Stomach smooth muscle (tissue), 2 donors: ENCODE results near the gene LSM2.

Source experiments
- H3K27ac ChIP-seq: one replicate; pipeline ENCODE4 v1.7.0; 2013; ENCODE audit warnings: mild to moderate bottlenecking, low read length, inconsistent platforms
- H3K27me3 ChIP-seq, 2 donors: one replicate each; pipeline ENCODE4 v1.7.0; 2013; ENCODE audit warnings: low read length in 2 of 2; ENCODE audit not compliant: insufficient read depth in 2 of 2, control insufficient read depth in 1 of 2
- H3K36me3 ChIP-seq, 2 donors: one replicate each; pipeline ENCODE4 v1.7.0; 2013; ENCODE audit warnings: low read length in 2 of 2; ENCODE audit not compliant: control insufficient read depth in 2 of 2, insufficient read depth in 2 of 2
- H3K4me1 ChIP-seq: one replicate; pipeline ENCODE4 v1.7.0; 2013; ENCODE audit warnings: low read length; ENCODE audit not compliant: control insufficient read depth, insufficient read depth
- H3K4me3 ChIP-seq, 2 donors: one replicate each; pipeline ENCODE4 v1.7.0; 2013; ENCODE audit warnings: low read length in 2 of 2
- H3K9ac ChIP-seq, 2 donors: one replicate each; pipeline ENCODE4 v1.7.0; 2013; ENCODE audit warnings: low read length in 2 of 2, mild to moderate bottlenecking in 1 of 2
- H3K9me3 ChIP-seq, 2 donors: one replicate each; pipeline ENCODE4 v1.7.0; 2013; ENCODE audit warnings: low read length in 2 of 2; ENCODE audit not compliant: control insufficient read depth in 2 of 2
- donor health status: healthy.
- donor health status: Pancreatic carcinoma.

LSM2 gene

DNA sequence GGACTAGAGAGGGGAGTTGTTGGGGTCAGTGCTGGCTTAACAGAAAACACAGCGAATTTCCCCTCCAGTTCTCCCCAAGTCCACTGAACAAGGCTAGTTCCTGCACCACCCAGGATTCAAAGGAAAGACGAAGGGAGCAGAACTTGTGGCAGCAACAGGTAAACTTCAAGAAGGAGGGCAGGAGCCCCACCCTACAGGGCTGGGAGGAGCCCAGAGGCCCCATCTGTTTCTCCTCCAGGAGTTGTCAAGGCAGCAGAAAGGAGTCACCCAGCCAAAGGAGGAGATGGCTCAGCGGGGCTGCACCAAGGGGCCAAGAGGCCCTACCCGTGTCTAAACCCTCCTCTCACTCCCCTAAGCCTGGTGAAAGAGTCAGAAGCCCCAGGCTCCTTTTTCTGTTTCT lies 42.6 kb downstream of the LSM2 start:
- H3K4me3 ChIP-seq, result no peak overlapping the region
- no peaks in the 10 kb centered on the region for H3K9me3 ChIP-seq

DNA sequence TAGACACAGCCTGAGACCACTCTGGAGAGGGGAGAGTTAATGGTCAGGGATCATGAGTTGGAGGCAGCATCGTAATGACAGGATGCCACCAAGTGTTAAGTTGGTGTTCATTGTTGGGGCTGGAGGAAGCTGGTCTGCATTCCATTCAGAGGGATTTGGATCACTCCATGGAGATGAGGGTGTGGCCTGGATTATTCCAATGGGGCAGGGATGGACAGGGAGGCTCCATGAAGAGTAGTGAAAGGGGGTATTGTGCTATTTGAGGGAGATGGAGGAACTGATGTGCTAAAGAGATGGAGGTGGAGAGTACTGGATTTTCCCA lies 43.2 kb downstream of the LSM2 start:
- Histone ChIP-seq H3K36me3 (peaks cover 0 to 2% of the 10 kb centered on the region in 2 donors), H3K4me1 (peaks cover 6% of the 10 kb centered on the region), H3K27me3 (peaks cover 3 to 9% of the 10 kb centered on the region in 2 donors), H3K9me3 (no peaks in the 10 kb centered on the region), H3K27ac (no peak overlapping the region), H3K9ac (no peak overlapping the region), H3K4me3 (no peak overlapping the region)

More for the DNA sequence above, 42.6 kb downstream of the LSM2 start:
- H3K27ac ChIP-seq, result no peak overlapping the region
- no peak overlapping the region for H3K9ac ChIP-seq
- no peaks in the 10 kb centered on the region for H3K36me3 ChIP-seq
- peaks cover 6% of the 10 kb centered on the region for H3K4me1 ChIP-seq
- H3K27me3 ChIP-seq, result peaks cover 3 to 9% of the 10 kb centered on the region in 2 donors

DNA sequence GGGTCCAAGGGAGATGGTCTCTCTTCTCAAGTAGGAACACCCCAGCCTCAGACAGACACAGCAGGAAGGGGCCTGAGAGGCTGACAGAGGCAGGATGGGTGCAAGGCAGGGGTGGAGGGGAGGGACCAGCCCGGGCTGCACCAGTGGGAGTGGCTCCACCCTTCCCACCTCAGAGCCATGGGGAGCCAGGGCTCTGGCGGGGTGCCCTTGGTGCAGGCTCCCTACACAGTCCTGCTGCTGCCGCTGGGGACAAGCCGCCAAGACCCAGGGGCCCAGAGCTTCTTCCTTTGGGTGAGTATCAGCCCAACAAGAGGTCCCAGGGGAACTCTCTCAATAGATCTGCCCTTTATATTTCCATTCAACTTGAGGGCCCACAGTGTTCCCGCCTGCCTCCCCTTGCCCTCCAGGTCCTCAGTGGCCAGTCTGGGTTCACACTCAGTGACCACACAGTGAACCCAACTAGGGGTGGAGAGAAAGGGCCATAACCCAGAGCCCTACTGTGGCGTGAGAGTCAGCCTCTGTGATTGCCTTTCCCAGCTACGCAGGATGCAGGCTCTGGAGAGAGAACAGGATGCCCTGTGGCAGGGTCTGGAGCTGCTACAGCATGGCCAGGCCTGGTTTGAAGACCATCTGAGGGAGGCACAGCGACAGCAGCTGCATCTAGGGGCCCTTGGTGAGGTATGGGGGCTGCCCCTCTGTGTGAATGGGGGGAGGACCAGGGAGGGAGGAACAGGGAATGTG lies 43.7 kb downstream of the LSM2 start:
- Histone ChIP-seq H3K27ac (no peak overlapping the region), H3K27me3 (peaks cover 3 to 9% of the 10 kb centered on the region in 2 donors), H3K4me3 (no peak overlapping the region), H3K9me3 (no peaks in the 10 kb centered on the region), H3K36me3 (peaks cover 0 to 4% of the 10 kb centered on the region in 2 donors), H3K4me1 (peaks cover 6% of the 10 kb centered on the region), H3K9ac (no peak overlapping the region)

DNA sequence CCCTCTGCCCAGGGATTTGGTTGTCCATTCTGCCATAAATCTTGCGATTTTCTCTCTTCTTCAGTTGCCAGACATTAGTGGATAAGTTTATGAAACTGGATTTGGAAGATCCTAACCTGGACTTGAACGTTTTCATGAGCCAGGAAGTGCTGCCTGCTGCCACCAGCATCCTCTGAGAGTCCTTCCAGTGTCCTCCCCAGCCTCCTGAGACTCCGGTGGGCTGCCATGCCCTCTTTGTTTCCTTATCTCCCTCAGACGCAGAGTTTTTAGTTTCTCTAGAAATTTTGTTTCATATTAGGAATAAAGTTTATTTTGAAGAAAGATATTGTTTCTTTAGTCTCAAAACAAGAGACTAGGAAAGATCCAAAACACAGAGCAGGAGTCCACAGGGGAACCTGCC lies 44.4 kb downstream of the LSM2 start, which contains the start of gene SAPCD1:
Gene SAPCD1 (plus strand): TSS at position 301 of the 400 bp plus-strand sequence. CDS start 399 bp downstream, outside the sequence.
- no peaks in the 10 kb centered on the region for H3K9me3 ChIP-seq
- H3K4me1 ChIP-seq, result peaks cover 6% of the 10 kb centered on the region
- H3K27me3 ChIP-seq, result peaks cover 3 to 9% of the 10 kb centered on the region in 2 donors
- no peak within 1 kb of the TSS for H3K4me3 ChIP-seq
- no peak within 1 kb of the TSS for H3K27ac ChIP-seq
- peaks cover 0 to 4% of the 10 kb centered on the region in 2 donors for H3K36me3 ChIP-seq
- H3K9ac ChIP-seq, result no peak within 1 kb of the TSS

DNA sequence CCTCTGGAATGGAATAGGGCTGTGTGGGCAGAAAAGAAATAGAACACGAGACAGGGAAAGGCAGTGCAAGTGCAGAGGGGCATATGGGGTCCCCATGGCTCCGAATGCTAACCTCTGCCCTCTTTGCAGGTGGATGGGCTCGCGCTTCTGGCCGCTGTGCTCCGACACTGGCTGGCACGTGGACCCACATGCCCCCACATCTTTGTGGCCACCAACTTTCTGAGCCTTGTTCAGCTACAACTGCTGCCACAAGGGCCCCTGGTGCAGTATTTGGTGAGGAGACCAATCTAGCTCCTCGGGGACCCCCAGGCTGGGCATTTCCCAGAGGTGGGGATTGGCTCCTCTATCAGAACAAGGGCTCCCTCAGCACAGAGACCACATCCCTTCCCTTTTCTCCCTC lies 45.4 kb downstream of the LSM2 start:
- no peak overlapping the region for H3K4me3 ChIP-seq
- H3K4me1 ChIP-seq, result peaks cover 4% of the 10 kb centered on the region
- no peaks in the 10 kb centered on the region for H3K9me3 ChIP-seq
- H3K36me3 ChIP-seq, result peaks cover 0 to 4% of the 10 kb centered on the region in 2 donors
- H3K27ac ChIP-seq, result no peak overlapping the region
- no peak overlapping the region for H3K9ac ChIP-seq
- H3K27me3 ChIP-seq, result peaks cover 0 to 5% of the 10 kb centered on the region in 2 donors

DNA sequence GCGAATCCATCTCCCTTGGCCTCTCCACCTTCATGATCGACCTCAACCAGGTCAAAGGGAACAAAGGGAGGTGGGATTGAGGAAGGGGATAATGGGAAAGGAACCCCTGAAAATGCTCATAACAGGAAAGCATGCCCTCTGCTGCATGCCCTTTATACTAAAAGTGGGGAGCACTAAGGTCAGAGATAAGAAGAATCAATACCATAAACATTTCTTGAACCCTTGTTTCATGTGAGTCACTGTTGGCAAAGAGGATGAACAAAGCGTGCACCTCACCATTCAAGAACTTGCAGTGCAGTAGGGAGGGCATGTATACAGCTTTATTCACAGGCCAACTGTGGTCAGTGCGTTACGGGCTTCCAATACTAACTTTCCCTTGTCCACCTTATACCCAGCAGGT lies 46.0 kb downstream of the LSM2 start:
- no peak overlapping the region for H3K27ac ChIP-seq
- no peaks in the 10 kb centered on the region for H3K9me3 ChIP-seq
- H3K27me3 ChIP-seq, result peaks cover 0 to under 1% of the 10 kb centered on the region in 2 donors
- no peak overlapping the region for H3K9ac ChIP-seq
- H3K4me3 ChIP-seq, result no peak overlapping the region
- peaks cover 0 to 4% of the 10 kb centered on the region in 2 donors for H3K36me3 ChIP-seq
- no peaks in the 10 kb centered on the region for H3K4me1 ChIP-seq

DNA sequence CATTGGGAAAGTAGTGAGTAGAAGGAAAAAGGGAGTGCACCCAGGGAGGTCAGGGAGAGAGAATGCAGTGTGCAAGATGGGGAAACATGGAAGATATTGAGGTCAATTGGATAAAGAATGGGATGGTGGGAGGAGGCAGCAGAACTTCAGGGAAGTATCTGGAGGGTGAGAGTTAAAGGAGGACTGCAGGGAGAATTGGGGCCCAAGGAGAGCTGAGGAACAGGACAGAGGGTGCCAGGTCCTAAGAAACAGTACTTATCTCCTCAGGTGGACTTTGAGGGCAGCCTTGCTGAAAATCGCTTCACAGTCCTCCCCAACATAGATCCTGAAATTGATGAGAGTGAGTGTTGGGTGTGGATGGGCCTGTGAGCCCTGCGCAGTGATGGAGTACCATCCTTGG lies 48.5 kb downstream of the LSM2 start:
- Histone ChIP-seq H3K27me3 (no peaks in the 10 kb centered on the region), H3K27ac (no peak overlapping the region), H3K4me3 (no peak overlapping the region), H3K36me3 (peaks cover 0 to 4% of the 10 kb centered on the region in 2 donors), H3K4me1 (no peaks in the 10 kb centered on the region), H3K9ac (no peak overlapping the region), H3K9me3 (no peaks in the 10 kb centered on the region)

DNA sequence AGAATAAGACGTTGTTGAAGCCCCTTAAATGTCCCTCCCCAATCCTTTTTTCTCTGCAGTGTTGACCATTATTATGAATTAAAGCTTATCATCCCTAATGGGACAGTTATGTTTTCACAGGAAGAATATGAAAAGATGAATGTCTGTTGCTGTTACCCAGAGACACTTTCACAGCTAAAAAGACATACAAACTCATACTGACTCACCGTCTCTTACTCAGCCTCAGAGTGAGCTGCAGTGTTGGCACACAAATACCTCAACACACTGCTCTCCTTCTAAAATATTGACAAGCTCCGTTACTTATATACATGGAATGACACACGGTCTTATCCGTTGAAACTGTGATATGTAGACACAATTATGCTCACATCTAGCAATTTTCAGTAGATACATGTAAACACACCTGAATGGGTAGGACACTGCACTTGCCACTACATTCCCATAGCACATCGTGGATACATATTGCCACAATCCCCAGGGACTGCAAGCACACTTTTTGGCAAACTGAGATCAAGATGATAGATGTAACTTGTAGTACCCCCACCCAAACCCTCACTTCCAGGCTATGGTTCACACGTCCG lies 53.9 kb downstream of the LSM2 start:
- no peaks in the 10 kb centered on the region for H3K9me3 ChIP-seq
- no peaks in the 10 kb centered on the region for H3K36me3 ChIP-seq
- no peaks in the 10 kb centered on the region for H3K4me1 ChIP-seq
- no peak overlapping the region for H3K4me3 ChIP-seq
- no peak overlapping the region for H3K9ac ChIP-seq
- H3K27me3 ChIP-seq, result no peaks in the 10 kb centered on the region
- H3K27ac ChIP-seq, result no peak overlapping the region

DNA sequence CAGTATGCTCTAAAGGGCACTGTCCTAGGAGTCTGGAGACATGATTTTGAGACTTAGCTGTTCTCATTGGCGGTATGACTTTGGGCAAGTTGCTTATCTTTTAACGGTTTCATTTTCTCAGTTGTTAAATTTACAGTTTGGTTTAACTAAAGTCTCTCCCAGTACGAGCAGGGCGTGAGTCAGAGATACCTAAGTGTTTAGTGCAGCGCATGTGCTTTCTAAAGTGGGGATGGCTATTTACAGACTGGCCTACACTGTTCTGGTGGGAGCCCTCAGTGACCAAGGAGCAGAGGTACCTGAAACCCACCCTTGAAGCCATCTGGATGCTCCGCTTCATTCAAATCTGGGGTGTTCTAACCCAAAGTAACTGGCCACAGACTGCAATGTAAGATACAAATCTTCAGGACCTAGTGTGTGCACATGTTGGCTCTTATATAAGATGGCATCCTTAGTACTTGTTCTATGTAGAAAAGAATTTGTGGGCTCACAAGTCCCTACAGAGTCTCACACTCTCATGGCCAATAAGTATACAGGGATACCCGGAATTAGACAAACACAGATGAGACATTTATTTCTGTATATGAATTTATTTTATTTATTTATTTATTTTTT lies 56.2 kb downstream of the LSM2 start:
- Histone ChIP-seq H3K36me3 (peaks cover 0 to 3% of the 10 kb centered on the region in 2 donors), H3K9me3 (no peaks in the 10 kb centered on the region), H3K27ac (no peak overlapping the region), H3K9ac (no peak overlapping the region), H3K4me1 (peaks cover 4% of the 10 kb centered on the region), H3K4me3 (no peak overlapping the region), H3K27me3 (no peaks in the 10 kb centered on the region)

DNA sequence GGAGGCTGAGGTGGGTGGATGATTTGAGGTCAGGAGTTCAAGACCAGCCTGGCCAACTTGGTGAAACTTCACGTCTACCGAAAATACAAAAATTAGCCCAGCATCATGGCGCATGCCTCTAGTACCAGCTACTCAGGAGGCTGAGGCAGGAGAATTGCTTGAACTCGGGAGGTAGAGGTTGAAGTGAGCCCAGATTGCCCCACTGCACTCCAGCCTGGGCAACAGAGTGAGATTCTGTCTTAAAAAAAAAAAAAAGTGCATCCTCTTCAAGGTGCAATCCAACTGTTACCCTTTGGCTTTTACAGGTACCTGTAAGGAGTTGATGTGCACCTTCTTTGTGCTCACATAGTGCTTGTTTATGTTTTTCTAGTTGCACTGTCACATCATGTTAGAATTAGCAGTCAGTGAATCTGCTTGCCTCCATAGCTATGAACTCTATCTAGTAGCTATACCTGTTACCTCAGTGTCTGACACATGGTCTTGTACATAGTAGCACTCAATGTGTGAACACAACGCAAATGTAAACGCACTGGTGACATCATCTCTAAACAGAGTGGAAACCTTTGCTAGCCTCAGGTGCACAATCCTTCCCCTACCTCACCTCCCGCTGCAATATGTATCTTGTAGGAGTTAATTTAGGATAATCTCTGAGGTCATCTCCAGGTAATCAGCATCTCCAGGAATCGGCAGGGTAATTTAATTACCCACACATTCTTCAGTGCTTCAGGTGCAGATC lies 57.3 kb downstream of the LSM2 start:
- no peak overlapping the region for H3K27ac ChIP-seq
- no peaks in the 10 kb centered on the region for H3K9me3 ChIP-seq
- no peak overlapping the region for H3K9ac ChIP-seq
- H3K4me1 ChIP-seq, result peaks cover 4% of the 10 kb centered on the region
- H3K27me3 ChIP-seq, result no peaks in the 10 kb centered on the region
- H3K36me3 ChIP-seq, result peaks cover 0 to 3% of the 10 kb centered on the region in 2 donors
- H3K4me3 ChIP-seq, result no peak overlapping the region
